ENCODE data around the gene IMMP2L.

The IMMP2L gene

GRCh38 chr7:111081546-111082267 is 480.6 kb downstream of the IMMP2L start:
- Histone ChIP-seq H3K27ac (ENCODE audit: low read length) (peak overlapping the region; percentile 88), H3K4me3 (ENCODE audit: low read depth in 1 of 2, low read length in 2 of 2) (no peak overlapping the region), H3K79me2 (ENCODE audit: insufficient read depth, low read length) (no peaks in the 10 kb centered on the region), H3K36me3 (ENCODE audit: insufficient read depth, low read length) (no peaks in the 10 kb centered on the region), H3K4me1 (ENCODE audit: insufficient read depth, low read length) (peaks cover 48% of the 10 kb centered on the region), H3K9me3 (ENCODE audit: insufficient read depth, low read length, severe bottlenecking) (no peaks in the 10 kb centered on the region), H3K4me2 (ENCODE audit: insufficient read depth, low read length) (peak overlapping the region; percentile 58; the same call in 1 of the 2 replicates), H2AFZ (ENCODE audit: low read depth, low read length) (peak overlapping the region; percentile 52), H4K20me1 (ENCODE audit: insufficient read depth, low read length) (no peaks in the 10 kb centered on the region), H3K27me3 (ENCODE audit: insufficient read depth, low read length, poor library complexity) (no peaks in the 10 kb centered on the region), H3K9ac (ENCODE audit: low read depth, low read length) (peak overlapping the region; percentile 50)
- TF ChIP-seq CTCF (IDR thresholded peaks at IDR 0.05; ENCODE audit: borderline replicate concordance, extremely low read depth, low read length, poor library complexity, severe bottlenecking): no peak
- TF ChIP-seq EZH2 (IDR thresholded peaks at IDR 0.05; ENCODE audit: borderline replicate concordance, low read depth, low read length, severe bottlenecking): no peak
- no peak for DNase-seq
- no peak for ATAC-seq (ENCODE audit: insufficient read depth, low read depth)

GRCh38 chr7:111080495-111081105 is 481.7 kb downstream of the IMMP2L start:
- H3K36me3 ChIP-seq (ENCODE audit: insufficient read depth, low read length): no peaks in the 10 kb centered on the region
- H3K4me2 ChIP-seq (ENCODE audit: insufficient read depth, low read length): no peak overlapping the region
- DNase-seq: no peak
- TF ChIP-seq EZH2 (IDR thresholded peaks at IDR 0.05; ENCODE audit: borderline replicate concordance, low read depth, low read length, severe bottlenecking): no peak
- no peak for TF ChIP-seq CTCF (IDR thresholded peaks at IDR 0.05; ENCODE audit: borderline replicate concordance, extremely low read depth, low read length, poor library complexity, severe bottlenecking)
- H3K27ac ChIP-seq (ENCODE audit: low read length): no peak overlapping the region
- ATAC-seq (ENCODE audit: insufficient read depth, low read depth): no peak
- no peaks in the 10 kb centered on the region for H3K9me3 ChIP-seq (ENCODE audit: insufficient read depth, low read length, severe bottlenecking)
- H4K20me1 ChIP-seq (ENCODE audit: insufficient read depth, low read length): no peaks in the 10 kb centered on the region
- no peaks in the 10 kb centered on the region for H3K27me3 ChIP-seq (ENCODE audit: insufficient read depth, low read length, poor library complexity)
- no peak overlapping the region for H3K4me3 ChIP-seq (ENCODE audit: low read depth in 1 of 2, low read length in 2 of 2)
- H3K79me2 ChIP-seq (ENCODE audit: insufficient read depth, low read length): no peaks in the 10 kb centered on the region
- H3K4me1 ChIP-seq (ENCODE audit: insufficient read depth, low read length): peaks cover 48% of the 10 kb centered on the region
- H3K9ac ChIP-seq (ENCODE audit: low read depth, low read length): no peak overlapping the region
- no peak overlapping the region for H2AFZ ChIP-seq (ENCODE audit: low read depth, low read length)

GRCh38 chr7:111077001-111077400 is 485.3 kb downstream of the IMMP2L start:
- TF ChIP-seq CTCF (IDR thresholded peaks at IDR 0.05; ENCODE audit: borderline replicate concordance, extremely low read depth, low read length, poor library complexity, severe bottlenecking) (no peak), EZH2 (IDR thresholded peaks at IDR 0.05; ENCODE audit: borderline replicate concordance, low read depth, low read length, severe bottlenecking) (no peak)
- H3K36me3 ChIP-seq (ENCODE audit: insufficient read depth, low read length): no peaks in the 10 kb centered on the region
- no peaks in the 10 kb centered on the region for H3K9me3 ChIP-seq (ENCODE audit: insufficient read depth, low read length, severe bottlenecking)
- H3K27me3 ChIP-seq (ENCODE audit: insufficient read depth, low read length, poor library complexity): no peaks in the 10 kb centered on the region
- H3K4me2 ChIP-seq (ENCODE audit: insufficient read depth, low read length): no peak overlapping the region
- no peaks in the 10 kb centered on the region for H4K20me1 ChIP-seq (ENCODE audit: insufficient read depth, low read length)
- no peak for ATAC-seq (ENCODE audit: insufficient read depth, low read depth)
- H3K27ac ChIP-seq (ENCODE audit: low read length): no peak overlapping the region
- no peak for DNase-seq
- no peaks in the 10 kb centered on the region for H3K79me2 ChIP-seq (ENCODE audit: insufficient read depth, low read length)
- no peak overlapping the region for H3K9ac ChIP-seq (ENCODE audit: low read depth, low read length)
- peaks cover 35% of the 10 kb centered on the region for H3K4me1 ChIP-seq (ENCODE audit: insufficient read depth, low read length)
- no peak overlapping the region for H2AFZ ChIP-seq (ENCODE audit: low read depth, low read length)
- no peak overlapping the region for H3K4me3 ChIP-seq (ENCODE audit: low read depth in 1 of 2, low read length in 2 of 2)
